HCT116 (cell line): ENCODE measurements around the gene DAPL1. TPM values are rescaled to one million over a fixed set of nuclear protein-coding genes. Genes with fewer than 3 reads are reported as not detected.

Source experiments
- ATAC-seq: fragments of 200-7000 bp; cut with Tn5 transposase; 2 replicates; pipeline ENCODE4 v1.9.1; 2020; ENCODE audit warnings: mild to moderate bottlenecking, moderate library complexity
- BruUV-seq: library from RNA; stranded (reverse); fragments of 400-500 nt; replicated peaks from 2 replicates; lab custom pipeline; 2021; lab: Mats Ljungman, UMichigan
- CTCF ChIA-PET: fragments of 300-600 bp; sonication (Branson Sonifier 250); formaldehyde crosslinking; loops from one replicate; lab custom pipeline; 2021; ENCODE audit warnings: antibody characterized with exemption; lab: Charles Lee
- POLR2A ChIA-PET: fragments of 300-600, 350-600 bp; sonication (Branson Sonifier 250); formaldehyde crosslinking; loops from one replicate; lab custom pipeline; 2021; ENCODE audit warnings: antibody characterized with exemption; lab: Charles Lee
- RAD21 ChIA-PET, 2 experiments: fragments of 300-600 bp; sonication (Branson Sonifier 250); formaldehyde crosslinking; loops; one replicate each; lab custom pipeline; 2023; ENCODE audit warnings: low total read pairs in 2 of 2; ENCODE audit not compliant: uncharacterized antibody in 2 of 2, unreplicated experiment in 2 of 2, low non-redundant PET in 1 of 2; lab: Charles Lee
- DNase-seq: peaks from one replicate; pipeline ENCODE4 v3.0.0-alpha.2; 2010; ENCODE audit warnings: low read depth, low spot score
- H2AFZ ChIP-seq: fragments of 200-600 bp; shearing (Covaris generic), sonication (generic); 2 replicates; pipeline ENCODE4 v1.6.1; 2017; ENCODE audit warnings: low read depth, mixed run types, mixed read lengths, antibody characterized with exemption, low read length; ENCODE audit not compliant: poor library complexity, severe bottlenecking
- H3K27ac ChIP-seq: 2 replicates; pipeline ENCODE4 v1.5.1; 2012; ENCODE audit warnings: low read depth, low read length
- H3K27me3 ChIP-seq: fragments of 200-600 bp; sonication (generic); 2 replicates; pipeline ENCODE4 v1.6.1; 2016; ENCODE audit warnings: mixed run types, low read length, mixed read lengths; ENCODE audit not compliant: insufficient read depth
- H3K36me3 ChIP-seq, 2 experiments: fragments of 200-500 bp in 1 of 2; fragments of 200-600 bp in 1 of 2; sonication (Bioruptor generic) in 1 of 2; sonication (generic) in 1 of 2; 2 replicates each; pipeline versions ENCODE4 v1.5.1 to v1.6.1; 2014 to 2016; ENCODE audit warnings: low read length in 2 of 2, inconsistent platforms in 1 of 2, mixed read lengths in 1 of 2, mixed run types in 1 of 2; ENCODE audit not compliant: insufficient read depth in 2 of 2, control insufficient read depth in 1 of 2
- H3K4me1 ChIP-seq, 2 experiments: fragments of 200-600 bp in 1 of 2; sonication (generic) in 1 of 2; 2 replicates each; pipeline versions ENCODE4 v1.5.1 to v1.6.1; 2012 to 2017; ENCODE audit warnings: low read length in 2 of 2, inconsistent platforms in 1 of 2, mild to moderate bottlenecking in 1 of 2, mixed read lengths in 1 of 2, mixed run types in 1 of 2, moderate library complexity in 1 of 2; ENCODE audit not compliant: insufficient read depth in 2 of 2, control insufficient read depth in 1 of 2
- H3K4me2 ChIP-seq: fragments of 200-600 bp; sonication (generic); 2 replicates; pipeline ENCODE4 v1.6.1; 2017; ENCODE audit warnings: mixed run types, low read length, mixed read lengths
- H3K4me3 ChIP-seq, 2 experiments: fragments of 200-600 bp in 1 of 2; sonication (generic) in 1 of 2; replicated peaks in 1 of 2; 2 replicates each; pipeline ENCODE4 v1.5.1; 2011 to 2016; ENCODE audit warnings: low read length in 2 of 2, control low read depth in 1 of 2, low read depth in 1 of 2, mild to moderate bottlenecking in 1 of 2, mixed read lengths in 1 of 2, mixed run types in 1 of 2
- H3K79me2 ChIP-seq: fragments of 200-600 bp; sonication (generic); 2 replicates; pipeline ENCODE4 v1.6.1; 2017; ENCODE audit warnings: mild to moderate bottlenecking, mixed run types, low read length, moderate library complexity, mixed read lengths; ENCODE audit not compliant: insufficient read depth
- H3K9ac ChIP-seq: fragments of 200-600 bp; sonication (generic); 2 replicates; pipeline ENCODE4 v1.6.1; 2016; ENCODE audit warnings: low read length, mixed read lengths
- H3K9me2 ChIP-seq: fragments of 200-600 bp; sonication (generic), shearing (Covaris generic); 2 replicates; pipeline ENCODE4 v1.6.1; 2017; ENCODE audit warnings: mixed run types, mild to moderate bottlenecking, moderate library complexity; ENCODE audit not compliant: insufficient read depth
- H3K9me3 ChIP-seq, 2 experiments: fragments of 200-500 bp in 1 of 2; fragments of 200-600 bp in 1 of 2; sonication (Bioruptor generic) in 1 of 2; sonication (generic) in 1 of 2; 2 replicates each; pipeline ENCODE4 v1.6.1; 2014 to 2017; ENCODE audit warnings: low read length in 2 of 2, mixed read lengths in 2 of 2, inconsistent platforms in 1 of 2, low read depth in 1 of 2, mild to moderate bottlenecking in 1 of 2, mixed run types in 1 of 2, moderate library complexity in 1 of 2; ENCODE audit not compliant: control insufficient read depth in 1 of 2, insufficient read depth in 1 of 2
- H4K20me1 ChIP-seq: fragments of 200-600 bp; sonication (generic), shearing (Covaris generic); 2 replicates; pipeline ENCODE4 v1.6.1; 2017; ENCODE audit warnings: mixed run types, mild to moderate bottlenecking, moderate library complexity; ENCODE audit not compliant: insufficient read depth
- CBX3 ChIP-seq: IDR thresholded peaks from 2 replicates; pipeline ENCODE4 v1.6.1; 2012; ENCODE audit warnings: low read depth
- EZH2phosphoT487 ChIP-seq: fragments of 200-600 bp; IDR thresholded peaks from 2 replicates; pipeline ENCODE4 v1.6.1; 2018; ENCODE audit warnings: antibody characterized with exemption, borderline replicate concordance
- FOSL1 ChIP-seq: IDR thresholded peaks from 2 replicates; pipeline ENCODE4 v1.6.1; 2012; ENCODE audit warnings: low read depth
- MAX ChIP-seq: IDR thresholded peaks from 2 replicates; pipeline ENCODE4 v1.6.1; 2012
- POLR2A ChIP-seq: IDR thresholded peaks from 2 replicates; pipeline ENCODE4 v1.7.0; 2011; ENCODE audit warnings: borderline replicate concordance; ENCODE audit not compliant: insufficient read depth, insufficient read length; ENCODE audit errors: extremely low read depth
- REST ChIP-seq: IDR thresholded peaks from 2 replicates; pipeline ENCODE4 v1.6.1; 2012; ENCODE audit warnings: low read depth
- TCF7L2 ChIP-seq: IDR thresholded peaks from 2 replicates; pipeline ENCODE4 v1.7.0; 2011; ENCODE audit warnings: borderline replicate concordance, inconsistent platforms; ENCODE audit not compliant: insufficient read depth, insufficient read length; ENCODE audit errors: extremely low read depth
- YY1 ChIP-seq: IDR thresholded peaks from 2 replicates; pipeline ENCODE4 v1.6.1; 2011; ENCODE audit warnings: low read length, low read depth, moderate library complexity, mild to moderate bottlenecking; ENCODE audit not compliant: insufficient replicate concordance; ENCODE audit errors: extremely low read depth
- ZFX ChIP-seq: fragments of 450-650 bp; IDR thresholded peaks from 2 replicates; pipeline ENCODE4 v1.6.1; 2017
- intact Hi-C: fragments of 100-400 bp; cut with micrococcal nuclease; formaldehyde crosslinking; loops from 2 replicates; pipeline ENCODE4 v1.10.0; 2022
- total RNA-seq: library from RNA; stranded (reverse); gene quantifications from one replicate; pipeline ENCODE4 v1.2.1, GENCODE V29; 2021; ENCODE audit not compliant: unreplicated experiment

Gene DAPL1
- total RNA-seq, 1 experiment from 2014 or later, result not detected

GRCh38 chr2:158810731-158811460 lies 15.8 kb downstream of the DAPL1 start:
- H3K9me3 ChIP-seq, result no peaks in the 10 kb centered on the region
- no peaks in the 10 kb centered on the region for H3K79me2 ChIP-seq
- intact Hi-C loops, result no loop called here
- no peak overlapping the region for H3K9ac ChIP-seq
- H3K4me3 ChIP-seq, result no peak overlapping the region
- ChIA-PET POLR2A (no interaction called here), CTCF (no interaction called here), RAD21 (no interaction called here)
- no peaks in the 10 kb centered on the region for H3K4me1 ChIP-seq
- no peaks in the 10 kb centered on the region for H3K36me3 ChIP-seq
- ATAC-seq (no peak), DNase-seq (no peak)
- no peak overlapping the region for H3K27ac ChIP-seq
- no TSS peak for BruUV-seq
- H2AFZ ChIP-seq, result no peak overlapping the region
- no peaks in the 10 kb centered on the region for H3K9me2 ChIP-seq
- no peaks in the 10 kb centered on the region for H4K20me1 ChIP-seq
- no peak for TF ChIP-seq TCF7L2
- no peak for TF ChIP-seq CBX3
- no peak for TF ChIP-seq POLR2A
- no peak for TF ChIP-seq EZH2phosphoT487
- TF ChIP-seq REST, result no peak
- no peak for TF ChIP-seq MAX
- no peak for TF ChIP-seq YY1
- no peak for TF ChIP-seq ZFX
- TF ChIP-seq FOSL1, result no peak
- TF ChIP-seq, all 23 proteins: peak for 0
- Histone ChIP-seq H3K27me3 (0 out of 2 replicates have a peak, but pooled peaks cover 5% of the 10 kb centered on the region), H3K4me2 (no peak overlapping the region)
